ENCODE data around the gene CXXC5. TPM values are rescaled to one million over a fixed set of nuclear protein-coding genes. Genes with fewer than 3 reads are reported as not detected.

CXXC5 gene
- total RNA-seq, 1 donor from 2014 or later, result 1.2 TPM

- no peak for DNase-seq
- Mint-ChIP-seq H3K27me3 (peaks cover 7% of the 10 kb centered on the region), H3K4me3 (no peak overlapping the region), H3K36me3 (ENCODE audit: low read depth) (no peaks in the 10 kb centered on the region), H3K4me1 (peaks cover 2% of the 10 kb centered on the region), H3K27ac (no peak overlapping the region), H3K9me3 (no peaks in the 10 kb centered on the region)
- intact Hi-C loops (cut with micrococcal nuclease), result loop anchor here (1.0 kb wide), 1 partner anchor 56 kb away; no protein-coding TSS in a partner anchor
Observed at GRCh38 chr5:139689631-139690063, 41.5 kb downstream of the CXXC5 start.

- Mint-ChIP-seq H3K27ac (no peak overlapping the region), H3K4me1 (peaks cover 2% of the 10 kb centered on the region), H3K27me3 (peaks cover 7% of the 10 kb centered on the region), H3K4me3 (no peak overlapping the region), H3K9me3 (no peaks in the 10 kb centered on the region), H3K36me3 (ENCODE audit: low read depth) (no peaks in the 10 kb centered on the region)
- intact Hi-C loops (cut with micrococcal nuclease), result loop anchor here (1.0 kb wide), 1 partner anchor 57 kb away; no protein-coding TSS in a partner anchor
- peak; percentile 76 for DNase-seq
Observed at GRCh38 chr5:139690064-139690802, 42.1 kb downstream of the CXXC5 start.

- H3K27ac Mint-ChIP-seq, result no peak overlapping the region
- DNase-seq, result no peak
- no peak overlapping the region for H3K4me3 Mint-ChIP-seq
- peaks cover 11% of the 10 kb centered on the region for H3K27me3 Mint-ChIP-seq
- intact Hi-C loops (cut with micrococcal nuclease), result loop anchor here (1.0 kb wide), 1 partner anchor 58 kb away; no protein-coding TSS in a partner anchor
- no peaks in the 10 kb centered on the region for H3K9me3 Mint-ChIP-seq
- H3K4me1 Mint-ChIP-seq, result no peaks in the 10 kb centered on the region
- no peaks in the 10 kb centered on the region for H3K36me3 Mint-ChIP-seq (ENCODE audit: low read depth)
Observed at GRCh38 chr5:139690803-139691629, 42.9 kb downstream of the CXXC5 start.

- H3K27me3 Mint-ChIP-seq, result peaks cover 17% of the 10 kb centered on the region
- no peak overlapping the region for H3K4me3 Mint-ChIP-seq
- no peaks in the 10 kb centered on the region for H3K9me3 Mint-ChIP-seq
- no peaks in the 10 kb centered on the region for H3K36me3 Mint-ChIP-seq (ENCODE audit: low read depth)
- intact Hi-C loops (cut with micrococcal nuclease), result no loop called here
- no peak overlapping the region for H3K27ac Mint-ChIP-seq
- no peak for DNase-seq
- peaks cover 4% of the 10 kb centered on the region for H3K4me1 Mint-ChIP-seq
Observed at GRCh38 chr5:139692148-139692547, 44.0 kb downstream of the CXXC5 start.

GRCh38 chr5:139692679-139693308, 44.6 kb downstream of the CXXC5 start:
- no peaks in the 10 kb centered on the region for H3K9me3 Mint-ChIP-seq
- no peak for DNase-seq
- intact Hi-C loops (cut with micrococcal nuclease), result no loop called here
- peaks cover 17% of the 10 kb centered on the region for H3K27me3 Mint-ChIP-seq
- no peak overlapping the region for H3K4me3 Mint-ChIP-seq
- H3K36me3 Mint-ChIP-seq (ENCODE audit: low read depth), result no peaks in the 10 kb centered on the region
- H3K27ac Mint-ChIP-seq, result no peak overlapping the region
- H3K4me1 Mint-ChIP-seq, result peaks cover 4% of the 10 kb centered on the region

- H3K4me3 Mint-ChIP-seq, result no peak overlapping the region
- no peak overlapping the region for H3K27ac Mint-ChIP-seq
- intact Hi-C loops (cut with micrococcal nuclease), result no loop called here
- no peaks in the 10 kb centered on the region for H3K9me3 Mint-ChIP-seq
- peaks cover 22% of the 10 kb centered on the region for H3K27me3 Mint-ChIP-seq
- no peaks in the 10 kb centered on the region for H3K36me3 Mint-ChIP-seq (ENCODE audit: low read depth)
- peaks cover 6% of the 10 kb centered on the region for H3K4me1 Mint-ChIP-seq
- no peak for DNase-seq
Observed at GRCh38 chr5:139693676-139694364, 45.7 kb downstream of the CXXC5 start.

GRCh38 chr5:139694556-139695177, 46.5 kb downstream of the CXXC5 start:
- H3K27me3 Mint-ChIP-seq, result peaks cover 27% of the 10 kb centered on the region
- H3K36me3 Mint-ChIP-seq (ENCODE audit: low read depth), result no peaks in the 10 kb centered on the region
- no peak overlapping the region for H3K27ac Mint-ChIP-seq
- intact Hi-C loops (cut with micrococcal nuclease), result no loop called here
- H3K4me1 Mint-ChIP-seq, result peaks cover 6% of the 10 kb centered on the region
- no peaks in the 10 kb centered on the region for H3K9me3 Mint-ChIP-seq
- no peak for DNase-seq
- H3K4me3 Mint-ChIP-seq, result no peak overlapping the region

- no peaks in the 10 kb centered on the region for H3K36me3 Mint-ChIP-seq (ENCODE audit: low read depth)
- DNase-seq, result no peak
- no peak overlapping the region for H3K4me3 Mint-ChIP-seq
- intact Hi-C loops (cut with micrococcal nuclease), result no loop called here
- peaks cover 27% of the 10 kb centered on the region for H3K27me3 Mint-ChIP-seq
- H3K9me3 Mint-ChIP-seq, result no peaks in the 10 kb centered on the region
- H3K27ac Mint-ChIP-seq, result no peak overlapping the region
- H3K4me1 Mint-ChIP-seq, result peaks cover 6% of the 10 kb centered on the region
Observed at GRCh38 chr5:139695178-139695573, 47.0 kb downstream of the CXXC5 start.

- DNase-seq, result no peak
- Mint-ChIP-seq H3K4me3 (peak overlapping the region; percentile 56), H3K9me3 (no peaks in the 10 kb centered on the region), H3K27me3 (peaks cover 31% of the 10 kb centered on the region), H3K27ac (no peak overlapping the region), H3K4me1 (peaks cover 8% of the 10 kb centered on the region), H3K36me3 (ENCODE audit: low read depth) (no peaks in the 10 kb centered on the region)
- intact Hi-C loops (cut with micrococcal nuclease), result no loop called here
Observed at GRCh38 chr5:139696167-139696893, 48.2 kb downstream of the CXXC5 start.

- Mint-ChIP-seq H3K27ac (no peak overlapping the region), H3K4me3 (peak overlapping the region; percentile 56)
- intact Hi-C loops (cut with micrococcal nuclease), result no loop called here
Observed at GRCh38 chr5:139696894-139697658, 48.9 kb downstream of the CXXC5 start.

GRCh38 chr5:139698490-139699146, 50.5 kb downstream of the CXXC5 start:
- peaks cover 8% of the 10 kb centered on the region for H3K4me1 Mint-ChIP-seq
- H3K27ac Mint-ChIP-seq, result no peak overlapping the region
- no peak overlapping the region for H3K4me3 Mint-ChIP-seq
- no peak for DNase-seq
- peaks cover 40% of the 10 kb centered on the region for H3K27me3 Mint-ChIP-seq
- intact Hi-C loops (cut with micrococcal nuclease), result no loop called here
- no peaks in the 10 kb centered on the region for H3K9me3 Mint-ChIP-seq
- H3K36me3 Mint-ChIP-seq (ENCODE audit: low read depth), result no peaks in the 10 kb centered on the region

More at GRCh38 chr5:139696894-139697658, 48.9 kb downstream of the CXXC5 start:
- Mint-ChIP-seq H3K36me3 (ENCODE audit: low read depth) (no peaks in the 10 kb centered on the region), H3K27me3 (peaks cover 35% of the 10 kb centered on the region), H3K4me1 (peaks cover 8% of the 10 kb centered on the region), H3K9me3 (no peaks in the 10 kb centered on the region)
- peak; percentile 73 for DNase-seq

GRCh38 chr5:139699351-139699750, 51.2 kb downstream of the CXXC5 start:
- no peak overlapping the region for H3K4me3 Mint-ChIP-seq
- H3K9me3 Mint-ChIP-seq, result no peaks in the 10 kb centered on the region
- no peak overlapping the region for H3K27ac Mint-ChIP-seq
- H3K27me3 Mint-ChIP-seq, result peaks cover 43% of the 10 kb centered on the region
- no peak for DNase-seq
- no peaks in the 10 kb centered on the region for H3K36me3 Mint-ChIP-seq (ENCODE audit: low read depth)
- H3K4me1 Mint-ChIP-seq, result peaks cover 8% of the 10 kb centered on the region
- intact Hi-C loops (cut with micrococcal nuclease), result no loop called here

All from activated CD4-positive, alpha-beta T cell treated with anti-CD3 and anti-CD28 coated beads, Interleukin-2, amount 10 ng/mL, durations not matched to agents 24 days and 14 days (primary cell).